Stimulated activated CD8-positive, alpha-beta memory T cell treated with anti-CD3 and anti-CD28 coated beads, Interleukin-12 subunit alpha, Interleukin-12 subunit beta, amount 100 ng/mL, for 4 hours (primary cell): ENCODE data around the gene SPA17.
A peak's percentile ranks its signal among the peaks of the same experiment; 100 is the strongest.

ENCODE experiments used
- DNase-seq: peaks from one replicate; pipeline ENCODE4 v3.0.0-alpha.2; 2020; ENCODE audit warnings: low read depth

SPA17 gene

GRCh38 chr11:124673333-124674167, at the start of gene SPA17, which contains the start of gene SIAE:
SPA17 (plus strand) TSS chr11:124673904; CDS start chr11:124675265, 1,361 bp downstream.
SIAE (minus strand) TSS chr11:124673739; CDS start chr11:124673708, 31 bp downstream.
- DNase-seq = peak; percentile 71

GRCh38 chr11:124625504-124626168, 48.1 kb upstream of the SPA17 start:
- no peak for DNase-seq

- DNase-seq = no peak
These were observed 46.2 kb upstream of the SPA17 start for GRCh38 chr11:124627546-124627945.

- DNase-seq = no peak
These were observed 43.7 kb upstream of the SPA17 start for GRCh38 chr11:124629961-124630360.

GRCh38 chr11:124633355-124633754, 40.3 kb upstream of the SPA17 start:
- DNase-seq = no peak

- DNase-seq = no peak
These were observed 37.8 kb upstream of the SPA17 start for GRCh38 chr11:124635932-124636331.

GRCh38 chr11:124638500-124638899, 35.2 kb upstream of the SPA17 start:
- DNase-seq = no peak

- DNase-seq = no peak
These were observed 34.5 kb upstream of the SPA17 start for GRCh38 chr11:124639186-124639585.

GRCh38 chr11:124640666-124641065, 33.0 kb upstream of the SPA17 start:
- DNase-seq = no peak

- DNase-seq = no peak
These were observed 31.1 kb upstream of the SPA17 start for GRCh38 chr11:124642628-124643027.

- DNase-seq = no peak
These were observed 30.6 kb upstream of the SPA17 start for GRCh38 chr11:124643042-124643604.

GRCh38 chr11:124643605-124644425, 29.9 kb upstream of the SPA17 start:
- DNase-seq = no peak

GRCh38 chr11:124644426-124645280, 29.1 kb upstream of the SPA17 start:
- DNase-seq = no peak

- no peak for DNase-seq
These were observed 27.6 kb upstream of the SPA17 start for GRCh38 chr11:124646148-124646547.

GRCh38 chr11:124648610-124649009, 25.1 kb upstream of the SPA17 start:
- DNase-seq = no peak

- no peak for DNase-seq
These were observed 16.7 kb upstream of the SPA17 start for GRCh38 chr11:124656774-124657630.

GRCh38 chr11:124657904-124658303, 15.8 kb upstream of the SPA17 start:
- DNase-seq = no peak

- DNase-seq = no peak
These were observed 15.2 kb upstream of the SPA17 start for GRCh38 chr11:124658501-124658900.

- DNase-seq = no peak
These were observed 14.7 kb upstream of the SPA17 start for GRCh38 chr11:124658986-124659385.

GRCh38 chr11:124661553-124661952, 12.2 kb upstream of the SPA17 start:
- DNase-seq = no peak
